GM19023 (cell line): ENCODE results near the gene ZMYM3.

Source experiments
- ATAC-seq: cut with Tn5 transposase; IDR thresholded peaks from one replicate; pipeline ENCODE4 v1.9.1; 2021; ENCODE audit warnings: mild to moderate bottlenecking, moderate library complexity; ENCODE audit not compliant: unreplicated experiment

ZMYM3 gene

GRCh38 chrX:71214604-71215337, 39.2 kb downstream of the ZMYM3 start:
- ATAC-seq = no peak

- ATAC-seq = no peak
These were observed 39.8 kb downstream of the ZMYM3 start for GRCh38 chrX:71214152-71214551.

GRCh38 chrX:71212536-71212935, 41.4 kb downstream of the ZMYM3 start:
- no peak for ATAC-seq

GRCh38 chrX:71210816-71211215, 43.1 kb downstream of the ZMYM3 start:
- no peak for ATAC-seq

- no peak for ATAC-seq
These were observed 54.5 kb downstream of the ZMYM3 start for GRCh38 chrX:71199252-71200008.

- peak; percentile 49 for ATAC-seq
These were observed 55.9 kb downstream of the ZMYM3 start for GRCh38 chrX:71198066-71198465.

- no peak for ATAC-seq
These were observed 57.8 kb downstream of the ZMYM3 start for GRCh38 chrX:71195964-71196649.

GRCh38 chrX:71191248-71191647, 62.7 kb downstream of the ZMYM3 start:
- ATAC-seq = no peak
